OCI-LY3 (cell line): ENCODE results near the gene GTPBP1.

ENCODE experiments used
- EZH2phosphoT487 ChIP-seq: fragments of 200-600 bp; shearing (Covaris generic); IDR thresholded peaks from 2 replicates; pipeline ENCODE4 v1.6.1; 2018; ENCODE audit warnings: antibody characterized with exemption, mixed run types, low read depth
- TF ChIP-seq, protein P1 (sequence below): fragments of 200-600, 300-600 bp; sonication (generic); IDR thresholded peaks from 2 replicates; pipeline ENCODE4 v1.5.1; 2014; ENCODE audit warnings: antibody characterized with exemption, low read length, low read depth

DNA sequence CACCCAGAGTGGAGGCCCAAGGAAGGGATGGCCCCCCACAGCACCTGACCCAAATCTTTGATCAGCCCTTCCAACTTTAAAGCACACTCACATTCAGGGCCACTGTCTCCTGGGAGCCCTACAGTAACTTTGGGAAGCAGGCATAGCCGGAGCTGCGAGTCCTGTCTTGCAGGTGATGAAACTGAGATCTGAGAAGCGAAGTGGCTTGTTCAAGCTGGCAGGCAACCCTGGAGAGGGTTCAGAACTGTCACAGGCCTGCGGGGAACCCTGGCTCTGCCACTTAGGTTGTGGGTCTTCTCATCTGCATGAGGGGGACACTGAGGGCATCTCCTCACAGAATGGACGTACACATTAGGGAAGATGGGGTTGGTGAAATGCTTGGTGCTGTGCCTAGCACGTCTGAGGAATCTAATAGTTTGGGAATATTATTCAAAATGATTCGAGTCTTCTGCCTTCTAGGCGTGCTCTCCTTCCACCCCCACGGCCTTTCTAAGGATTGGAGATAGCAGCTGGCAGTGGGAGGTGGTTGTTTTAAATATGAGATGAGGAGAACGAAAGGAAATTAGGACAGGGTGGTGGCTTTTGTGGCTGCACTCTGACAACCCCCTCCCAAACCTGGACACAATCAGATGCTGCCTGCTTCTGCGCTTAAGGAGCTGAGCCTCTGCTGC is 68.9 kb downstream of the GTPBP1 start:
- TF ChIP-seq, protein P1, sequence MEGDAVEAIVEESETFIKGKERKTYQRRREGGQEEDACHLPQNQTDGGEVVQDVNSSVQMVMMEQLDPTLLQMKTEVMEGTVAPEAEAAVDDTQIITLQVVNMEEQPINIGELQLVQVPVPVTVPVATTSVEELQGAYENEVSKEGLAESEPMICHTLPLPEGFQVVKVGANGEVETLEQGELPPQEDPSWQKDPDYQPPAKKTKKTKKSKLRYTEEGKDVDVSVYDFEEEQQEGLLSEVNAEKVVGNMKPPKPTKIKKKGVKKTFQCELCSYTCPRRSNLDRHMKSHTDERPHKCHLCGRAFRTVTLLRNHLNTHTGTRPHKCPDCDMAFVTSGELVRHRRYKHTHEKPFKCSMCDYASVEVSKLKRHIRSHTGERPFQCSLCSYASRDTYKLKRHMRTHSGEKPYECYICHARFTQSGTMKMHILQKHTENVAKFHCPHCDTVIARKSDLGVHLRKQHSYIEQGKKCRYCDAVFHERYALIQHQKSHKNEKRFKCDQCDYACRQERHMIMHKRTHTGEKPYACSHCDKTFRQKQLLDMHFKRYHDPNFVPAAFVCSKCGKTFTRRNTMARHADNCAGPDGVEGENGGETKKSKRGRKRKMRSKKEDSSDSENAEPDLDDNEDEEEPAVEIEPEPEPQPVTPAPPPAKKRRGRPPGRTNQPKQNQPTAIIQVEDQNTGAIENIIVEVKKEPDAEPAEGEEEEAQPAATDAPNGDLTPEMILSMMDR = no peak
- TF ChIP-seq EZH2phosphoT487 = no peak
